MG63 (cell line): Measurements from ENCODE around the gene CHMP6. TPM values are rescaled to one million over a fixed set of nuclear protein-coding genes. Genes with fewer than 3 reads are reported as not detected.
A peak's percentile ranks its signal among the peaks of the same experiment; 100 is the strongest.

ENCODE experiments used
- DNase-seq: peaks from one replicate; pipeline ENCODE4 v3.0.0-alpha.2; 2020
- H3K27me3 ChIP-seq: fragments of 250-450 bp; sonication (Bioruptor Pico); 2 replicates; pipeline ENCODE4 v1.5.1; 2020; ENCODE audit warnings: mild to moderate bottlenecking, moderate library complexity
- H3K36me3 ChIP-seq: fragments of 250-450 bp; sonication (Bioruptor Pico); 2 replicates; pipeline ENCODE4 v1.5.1; 2020; ENCODE audit warnings: mild to moderate bottlenecking, moderate library complexity
- H3K4me3 ChIP-seq: fragments of 250-450 bp; sonication (Bioruptor Pico); 2 replicates; pipeline ENCODE4 v1.5.1; 2020; ENCODE audit warnings: mild to moderate bottlenecking, moderate library complexity
- H3K9me3 ChIP-seq: fragments of 250-450 bp; sonication (Bioruptor Pico); 2 replicates; pipeline ENCODE4 v1.5.1; 2020; ENCODE audit warnings: mild to moderate bottlenecking, moderate library complexity
- total RNA-seq: library from RNA; depleted of rRNA; stranded (reverse); fragments of >200 nt; shearing (Covaris generic); gene quantifications from 2 replicates; pipeline ENCODE4 v1.2.3, GENCODE V29; 2014; ENCODE audit warnings: low replicate concordance

Gene CHMP6
- total RNA-seq, 1 experiment from 2014 or later: 74.3 TPM

DNA sequence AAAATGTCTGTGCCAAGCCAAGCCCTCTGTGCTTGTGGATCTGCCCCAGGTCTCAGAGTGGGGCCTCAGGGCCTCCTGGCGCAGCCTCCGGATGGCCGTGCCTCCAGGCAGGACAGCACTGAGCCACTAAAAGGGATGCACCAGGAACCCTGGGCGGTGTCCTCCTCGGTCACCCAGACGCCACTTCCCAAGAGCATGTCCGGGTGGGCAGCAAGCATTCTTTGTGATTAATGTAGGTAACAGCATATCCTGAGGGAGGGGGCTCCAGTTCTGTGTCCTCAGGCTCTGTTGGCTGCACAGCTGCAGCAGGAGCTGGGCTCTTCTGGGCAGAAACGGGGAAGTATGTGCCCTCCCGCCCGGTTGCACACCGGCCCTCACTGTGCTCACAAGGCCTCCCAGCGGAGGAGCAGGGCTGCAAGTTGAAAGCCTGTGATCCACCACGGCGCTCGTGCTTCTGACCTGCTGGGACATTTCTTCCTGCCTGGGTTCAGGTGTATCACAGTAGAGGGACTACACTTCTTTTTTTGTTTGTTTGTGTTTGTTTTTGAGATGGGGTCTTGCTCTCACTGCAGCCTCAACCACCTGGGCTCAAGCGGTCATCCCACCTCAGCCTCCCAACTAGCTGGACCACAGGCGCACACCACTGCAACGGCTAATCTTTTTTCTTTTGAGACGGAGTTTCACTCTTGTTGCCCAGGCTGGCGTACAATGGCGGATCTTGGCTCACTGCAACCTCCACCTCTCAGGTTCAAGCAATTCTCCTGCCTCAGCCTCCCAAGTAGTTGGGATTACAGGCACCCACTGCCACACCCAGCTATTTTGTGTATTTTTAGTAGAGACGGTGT is 37.9 kb upstream of the CHMP6 start:
- Histone ChIP-seq H3K27me3 (no peaks in the 10 kb centered on the region), H3K9me3 (no peaks in the 10 kb centered on the region), H3K36me3 (peaks cover 22% of the 10 kb centered on the region), H3K4me3 (no peak overlapping the region)
- DNase-seq: no peak

DNA sequence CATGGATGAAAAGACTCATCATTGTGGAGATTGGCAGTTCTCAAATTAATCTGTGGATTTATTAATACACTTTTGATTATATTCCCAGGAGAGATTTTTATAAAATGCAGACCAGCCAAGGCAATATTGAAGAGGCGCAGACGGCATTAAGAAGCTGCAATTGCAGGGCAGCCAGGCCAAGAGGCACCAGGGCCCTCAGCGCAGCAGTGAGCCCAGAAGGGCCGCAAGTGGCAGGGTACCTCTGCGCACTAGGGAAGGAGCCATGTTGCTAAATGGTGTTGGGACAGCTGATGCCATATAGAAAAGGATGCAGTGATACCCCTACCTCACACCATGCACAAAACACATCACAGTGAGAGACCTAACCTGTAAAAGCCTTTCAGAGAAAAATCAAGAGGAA is 36.6 kb upstream of the CHMP6 start:
- Histone ChIP-seq H3K9me3 (no peaks in the 10 kb centered on the region), H3K27me3 (no peaks in the 10 kb centered on the region), H3K36me3 (peaks cover 24% of the 10 kb centered on the region), H3K4me3 (no peak overlapping the region)
- DNase-seq: no peak

DNA sequence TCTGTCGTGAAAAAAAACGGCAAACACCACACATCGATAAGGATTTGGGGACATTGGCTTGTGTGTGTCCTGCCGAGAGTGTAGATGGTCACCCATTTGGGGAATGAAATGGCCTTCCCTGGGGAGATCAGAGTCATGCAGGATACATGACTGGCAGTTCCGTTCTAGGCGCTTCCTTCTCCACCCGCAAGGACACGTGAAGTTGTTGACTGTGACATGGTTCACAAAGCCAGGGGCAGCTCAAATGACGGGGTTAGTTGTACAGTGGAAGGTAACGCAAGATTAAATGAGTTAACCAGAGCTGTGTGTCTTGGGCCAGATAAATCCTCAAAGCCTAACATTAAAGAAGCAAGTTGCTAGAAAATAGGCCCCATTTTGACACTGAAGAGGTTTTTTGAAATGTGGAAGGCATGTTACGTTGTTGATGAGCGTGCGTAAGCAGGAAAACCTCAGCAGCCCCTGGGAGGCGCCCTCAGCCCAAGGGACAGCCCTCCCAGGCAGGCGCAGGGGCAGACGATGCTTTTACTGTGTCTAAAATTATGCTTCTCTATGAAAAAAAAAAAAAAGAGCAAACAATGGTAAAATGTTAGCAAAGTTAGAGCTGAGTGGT is 35.9 kb upstream of the CHMP6 start:
- Histone ChIP-seq H3K9me3 (no peaks in the 10 kb centered on the region), H3K27me3 (no peaks in the 10 kb centered on the region), H3K4me3 (no peak overlapping the region), H3K36me3 (peaks cover 21% of the 10 kb centered on the region)
- no peak for DNase-seq

DNA sequence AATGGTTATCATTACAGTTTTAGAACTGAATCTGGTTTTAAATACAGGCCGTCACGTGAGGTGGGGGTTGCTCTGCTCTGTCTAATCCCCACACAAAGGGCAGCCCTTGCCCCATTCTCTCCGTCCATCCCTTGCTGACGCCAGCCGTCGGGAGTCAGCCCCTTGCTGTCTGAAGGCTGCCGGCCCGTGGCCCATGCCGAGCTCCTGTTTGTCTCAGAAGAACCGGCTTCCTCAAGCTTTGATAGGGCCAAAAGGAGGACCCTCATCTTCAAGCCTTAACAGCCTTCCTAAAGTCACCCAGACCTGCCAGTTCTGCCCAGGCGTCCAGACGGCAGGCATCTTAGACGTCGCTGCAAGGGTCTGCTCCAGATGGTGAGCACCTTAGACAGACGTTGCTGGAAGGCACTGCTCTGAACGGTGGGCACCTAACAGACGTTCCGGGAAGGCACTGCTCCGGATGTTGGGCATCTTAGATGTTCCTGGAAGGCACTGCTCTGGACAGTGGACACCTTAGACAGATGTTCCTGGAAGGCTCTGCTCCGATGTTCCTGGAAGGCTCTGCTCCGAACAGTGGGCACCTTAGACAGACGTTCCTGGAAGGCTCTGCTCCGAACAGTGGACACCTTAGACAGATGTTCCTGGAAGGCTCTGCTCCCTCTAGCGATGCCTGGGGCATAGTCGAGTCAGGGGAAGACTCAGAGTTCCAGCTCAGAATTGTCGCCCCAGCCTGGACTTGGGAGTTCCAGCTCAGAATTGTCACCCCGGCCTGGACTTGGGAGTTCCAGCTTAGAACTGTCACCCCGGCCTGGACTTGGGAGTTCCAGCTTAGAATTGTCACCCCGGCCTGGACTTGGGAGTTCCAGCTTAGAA is 35.1 kb upstream of the CHMP6 start:
- Histone ChIP-seq H3K27me3 (no peaks in the 10 kb centered on the region), H3K4me3 (no peak overlapping the region), H3K36me3 (peaks cover 17% of the 10 kb centered on the region), H3K9me3 (no peaks in the 10 kb centered on the region)
- DNase-seq: no peak

DNA sequence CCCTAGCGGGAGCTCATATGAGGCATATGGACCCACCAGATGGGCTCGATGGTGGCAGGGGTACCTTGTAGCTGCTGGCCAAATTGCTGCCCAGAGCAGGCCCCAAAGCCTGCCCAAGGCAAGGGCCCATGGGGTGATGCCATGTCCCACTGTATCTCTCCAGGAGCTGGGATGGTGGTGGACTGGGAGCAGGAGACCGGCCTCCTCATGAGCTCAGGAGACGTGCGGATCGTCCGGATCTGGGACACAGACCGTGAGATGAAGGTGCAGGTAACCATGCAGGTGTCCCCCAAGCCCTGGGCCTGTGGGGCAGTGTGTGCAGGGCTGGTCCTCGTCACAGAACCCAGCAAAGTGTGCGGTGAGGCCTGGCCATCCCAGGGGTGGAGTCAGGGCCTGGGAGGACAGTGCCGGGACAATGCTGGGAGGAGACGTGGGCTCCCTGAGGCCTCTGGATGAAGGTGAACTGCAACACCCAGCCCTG is 34.1 kb upstream of the CHMP6 start:
- H3K4me3 ChIP-seq: no peak overlapping the region
- DNase-seq: no peak
- H3K9me3 ChIP-seq: no peaks in the 10 kb centered on the region
- H3K27me3 ChIP-seq: no peaks in the 10 kb centered on the region
- peaks cover 14% of the 10 kb centered on the region for H3K36me3 ChIP-seq

DNA sequence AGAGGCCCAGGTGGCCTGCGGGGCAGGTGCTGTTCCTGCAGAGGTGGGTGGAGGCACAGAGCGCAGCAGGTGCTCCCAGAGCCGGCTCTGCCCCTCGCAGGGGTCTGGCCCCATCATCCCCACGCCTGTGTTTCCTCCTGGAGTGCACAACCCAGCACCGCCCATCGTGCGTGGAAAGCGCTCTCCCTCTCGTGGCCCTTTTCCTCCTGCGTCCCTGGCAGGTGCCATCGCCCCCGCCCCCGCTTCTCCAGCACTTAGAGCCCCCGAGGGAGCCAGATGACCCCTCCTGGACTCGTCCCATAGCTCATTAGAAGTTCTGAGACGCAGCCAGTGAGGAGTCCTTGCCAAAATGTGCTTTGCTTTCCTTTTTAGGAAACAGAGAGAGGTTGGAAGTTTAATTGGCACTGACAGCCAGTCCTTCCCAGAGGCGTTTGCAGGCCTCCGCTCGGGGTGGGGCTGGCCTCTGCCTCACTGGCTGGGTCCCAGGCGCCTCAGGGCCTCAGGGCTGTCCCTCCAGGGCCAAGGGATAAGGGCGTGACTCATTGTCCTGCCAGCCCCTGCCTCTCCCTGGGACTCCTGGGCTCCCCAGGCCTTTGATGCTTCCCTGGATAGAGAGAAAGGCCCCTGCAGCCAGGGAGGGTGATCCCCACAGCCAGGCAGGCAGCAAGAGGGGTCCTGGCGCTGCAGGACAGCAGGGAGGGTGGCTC is 32.2 kb upstream of the CHMP6 start:
- peak; percentile 71 for DNase-seq
- peaks cover 10% of the 10 kb centered on the region for H3K36me3 ChIP-seq
- no peaks in the 10 kb centered on the region for H3K9me3 ChIP-seq
- H3K27me3 ChIP-seq: no peaks in the 10 kb centered on the region
- no peak overlapping the region for H3K4me3 ChIP-seq

DNA sequence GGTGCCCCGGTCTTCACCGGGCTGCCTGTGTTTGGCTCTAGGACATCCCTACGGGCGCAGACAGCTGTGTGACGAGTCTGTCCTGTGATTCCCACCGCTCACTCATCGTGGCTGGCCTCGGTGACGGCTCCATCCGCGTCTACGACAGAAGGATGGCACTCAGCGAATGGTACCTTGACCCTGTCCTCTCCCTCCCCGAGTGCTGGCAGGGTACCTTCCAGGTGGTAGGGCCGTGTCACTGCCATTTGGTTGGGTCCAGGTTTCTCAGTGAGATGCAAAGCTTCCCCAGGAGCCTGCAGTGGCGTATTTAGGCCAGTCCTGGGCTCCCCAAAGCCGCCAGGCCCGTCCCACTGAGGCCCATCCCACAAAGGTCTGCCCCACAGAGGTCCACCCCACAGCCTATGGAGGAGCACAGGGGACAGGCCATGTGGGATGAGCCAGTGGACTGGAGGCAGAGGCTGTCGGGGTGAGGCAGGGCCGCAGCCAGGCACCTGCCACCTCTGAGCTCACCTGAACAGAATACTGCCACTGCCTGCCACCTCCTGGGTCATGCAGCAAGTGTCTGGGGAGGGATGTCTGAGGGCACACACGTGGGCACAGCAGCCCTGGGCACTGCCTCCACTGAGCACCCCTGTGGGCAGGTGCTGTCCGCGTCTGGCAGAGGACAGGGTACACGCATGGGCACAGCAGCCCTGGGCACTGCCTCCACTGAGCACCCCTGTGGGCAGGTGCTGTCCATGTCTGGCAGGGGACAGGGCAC is 31.4 kb upstream of the CHMP6 start:
- Histone ChIP-seq H3K36me3 (peaks cover 5% of the 10 kb centered on the region), H3K9me3 (no peaks in the 10 kb centered on the region), H3K4me3 (no peak overlapping the region), H3K27me3 (no peaks in the 10 kb centered on the region)
- no peak for DNase-seq

DNA sequence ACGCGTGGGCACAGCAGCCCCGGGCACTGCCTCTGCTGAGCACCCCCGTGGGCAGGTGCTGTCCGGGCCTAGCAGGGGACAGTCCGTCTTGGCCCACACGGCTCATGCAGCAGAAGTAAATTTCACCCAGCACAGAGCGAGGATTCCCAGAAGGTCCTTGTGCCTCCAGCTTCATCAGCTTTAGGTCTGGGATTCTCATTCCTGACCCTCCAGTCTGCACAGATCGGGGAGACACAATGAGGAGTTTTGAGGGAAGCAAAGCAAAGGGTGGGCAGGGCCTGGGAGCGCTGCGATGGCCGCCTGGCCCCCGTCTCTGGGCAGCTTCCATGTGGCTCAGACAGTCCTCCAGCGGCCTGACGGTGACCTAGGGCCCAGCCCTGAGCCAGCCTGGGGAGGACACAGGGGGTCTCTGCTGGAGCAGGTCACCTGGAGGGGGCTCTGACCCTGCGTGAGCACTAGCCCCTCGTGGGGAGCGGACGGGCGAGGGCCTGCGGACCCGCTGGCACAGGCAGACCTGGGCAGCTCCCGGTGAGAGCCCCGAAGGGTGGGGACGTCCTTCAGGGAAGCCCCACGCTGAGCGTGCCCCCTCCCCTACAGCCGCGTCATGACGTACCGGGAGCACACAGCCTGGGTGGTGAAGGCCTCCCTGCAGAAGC is 30.7 kb upstream of the CHMP6 start:
- Histone ChIP-seq H3K27me3 (no peaks in the 10 kb centered on the region), H3K9me3 (no peaks in the 10 kb centered on the region), H3K4me3 (no peak overlapping the region), H3K36me3 (peaks cover 5% of the 10 kb centered on the region)
- no peak for DNase-seq

DNA sequence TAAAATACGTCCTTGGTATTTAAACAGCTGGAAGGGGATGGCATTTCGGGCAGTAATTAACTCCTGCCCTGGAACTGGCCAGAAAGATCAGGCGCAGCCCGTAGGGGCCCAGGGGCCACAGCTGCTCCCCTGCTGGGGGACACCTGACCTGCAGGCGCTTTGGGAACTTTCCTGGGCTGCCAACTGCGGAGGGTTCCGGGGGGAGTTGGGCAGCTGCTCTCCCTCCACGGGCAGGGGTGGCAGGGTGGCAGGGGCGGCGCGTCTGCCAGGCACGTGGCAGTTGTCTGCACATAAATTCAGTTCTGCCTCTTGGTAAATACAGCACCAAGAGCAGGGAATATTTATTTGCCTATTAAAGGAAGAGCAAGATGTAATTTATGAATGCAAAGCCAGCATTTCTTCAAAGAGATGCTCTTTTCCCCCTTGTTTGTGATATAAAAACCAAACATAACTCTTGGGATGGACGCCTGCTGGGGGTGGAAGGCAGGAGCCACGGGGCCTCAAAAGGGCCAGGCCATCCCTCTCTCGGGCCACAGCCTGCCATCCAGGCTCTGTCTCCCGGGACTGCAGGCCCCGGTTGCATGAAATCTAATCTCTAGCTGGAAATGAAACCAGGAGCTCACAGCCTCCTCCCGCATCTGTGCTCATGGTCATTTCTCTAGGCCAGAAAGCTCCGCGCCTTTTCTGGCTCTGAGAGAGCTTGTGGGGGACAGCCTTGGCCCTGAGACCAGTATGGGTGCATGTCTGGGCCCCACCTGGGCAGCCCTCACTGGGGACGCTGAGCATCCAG is 29.9 kb upstream of the CHMP6 start:
- H3K27me3 ChIP-seq: no peaks in the 10 kb centered on the region
- H3K9me3 ChIP-seq: no peaks in the 10 kb centered on the region
- H3K36me3 ChIP-seq: peaks cover 5% of the 10 kb centered on the region
- DNase-seq: no peak
- no peak overlapping the region for H3K4me3 ChIP-seq

DNA sequence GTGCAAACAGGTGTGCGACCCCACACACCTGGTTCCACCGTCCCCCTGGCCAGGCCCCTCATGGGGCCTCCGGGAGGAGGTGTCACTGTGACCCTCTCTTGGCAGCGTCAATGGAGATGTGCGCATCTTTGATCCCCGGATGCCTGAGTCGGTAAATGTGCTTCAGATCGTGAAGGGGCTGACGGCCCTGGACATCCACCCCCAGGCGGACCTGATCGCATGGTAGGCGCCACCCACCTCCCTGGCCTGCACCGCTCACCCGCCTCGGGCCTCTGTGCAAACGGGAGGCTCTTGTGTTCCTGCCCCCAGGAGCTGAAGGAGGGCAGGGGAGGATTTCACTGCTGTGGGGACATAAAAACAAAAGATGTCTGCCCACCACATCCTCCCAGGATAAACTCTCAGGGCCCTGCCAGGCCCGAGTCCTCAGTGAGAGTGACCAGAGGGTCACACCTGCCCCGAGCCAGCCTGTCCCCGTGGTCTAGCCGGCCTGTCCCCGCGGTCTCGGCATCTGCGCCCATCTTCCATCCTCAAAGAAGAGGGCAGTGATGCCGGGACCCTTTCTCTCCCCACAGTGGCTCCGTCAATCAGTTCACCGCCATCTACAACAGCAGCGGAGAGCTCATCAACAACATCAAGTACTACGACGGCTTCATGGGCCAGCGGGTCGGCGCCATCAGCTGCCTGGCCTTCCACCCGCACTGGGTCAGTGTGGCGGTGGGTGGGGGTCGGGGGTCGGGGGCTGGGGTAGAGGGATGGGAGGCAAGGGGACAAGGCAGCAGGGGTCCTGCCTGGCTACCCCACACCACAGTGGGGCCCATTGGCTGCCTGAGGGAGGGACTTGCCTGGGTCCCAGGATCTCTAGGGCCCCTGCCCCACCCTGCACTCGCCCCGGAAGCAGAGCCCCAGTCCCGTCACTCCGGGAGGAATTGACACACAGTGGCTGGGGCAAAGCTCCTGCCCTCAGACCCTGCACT is 29.0 kb upstream of the CHMP6 start:
- no peak for DNase-seq
- no peaks in the 10 kb centered on the region for H3K27me3 ChIP-seq
- peaks cover 5% of the 10 kb centered on the region for H3K36me3 ChIP-seq
- H3K4me3 ChIP-seq: no peak overlapping the region
- H3K9me3 ChIP-seq: no peaks in the 10 kb centered on the region

DNA sequence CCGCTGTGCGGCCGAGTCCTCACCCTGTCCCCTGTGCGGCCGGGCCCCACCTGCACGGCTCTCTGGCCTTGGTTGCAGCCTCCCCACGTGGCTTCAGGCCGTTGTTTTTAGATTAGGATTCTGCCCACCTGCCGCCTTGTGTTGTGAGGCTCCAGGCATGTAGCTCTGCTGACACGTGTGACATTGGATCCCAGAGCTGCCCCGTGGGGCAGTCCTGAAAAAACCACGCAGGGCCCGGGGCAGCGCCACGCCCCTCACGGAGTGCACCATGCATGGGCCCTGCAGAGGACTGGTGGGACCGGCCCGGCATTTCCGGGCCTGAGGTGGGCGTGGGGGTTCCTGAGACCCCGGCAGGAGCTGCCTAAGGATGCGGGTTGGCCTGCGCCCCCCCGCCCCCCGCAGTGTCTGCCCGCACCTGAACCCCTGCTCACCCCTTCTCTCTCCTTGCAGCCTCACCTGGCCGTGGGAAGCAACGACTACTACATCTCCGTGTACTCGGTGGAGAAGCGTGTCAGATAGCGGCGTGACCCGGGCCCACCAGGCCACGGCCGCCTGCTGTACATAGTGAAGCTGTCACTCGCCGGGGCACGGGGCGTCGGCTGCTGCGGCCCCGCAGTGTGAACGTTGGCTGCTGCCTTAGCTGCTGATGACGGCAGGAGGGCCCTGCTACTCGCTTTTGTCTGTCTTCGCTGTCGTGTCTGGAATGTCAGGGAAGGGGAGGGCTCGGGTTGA is 27.7 kb upstream of the CHMP6 start:
- Histone ChIP-seq H3K4me3 (no peak overlapping the region), H3K36me3 (peaks cover 3% of the 10 kb centered on the region), H3K9me3 (no peaks in the 10 kb centered on the region), H3K27me3 (no peaks in the 10 kb centered on the region)
- DNase-seq: no peak

DNA sequence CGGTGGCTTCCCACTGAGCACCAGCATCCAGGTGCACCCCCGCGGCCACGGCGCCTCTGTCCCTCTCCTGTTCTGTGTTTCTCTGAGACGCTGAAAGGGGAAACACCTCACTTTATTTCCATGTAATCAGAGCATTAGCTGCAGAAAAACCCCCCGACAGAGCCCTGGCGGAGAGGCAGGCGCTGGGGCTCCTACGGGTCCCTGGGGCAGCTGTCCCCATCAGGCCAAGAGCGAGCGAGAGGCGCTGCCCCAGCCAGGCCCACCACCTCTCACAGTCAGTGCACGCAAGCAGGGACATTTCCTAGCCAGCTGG is 27.1 kb upstream of the CHMP6 start:
- H3K4me3 ChIP-seq: no peak overlapping the region
- no peaks in the 10 kb centered on the region for H3K9me3 ChIP-seq
- DNase-seq: no peak
- no peaks in the 10 kb centered on the region for H3K27me3 ChIP-seq
- H3K36me3 ChIP-seq: no peaks in the 10 kb centered on the region; the same call in none of the 2 replicates

DNA sequence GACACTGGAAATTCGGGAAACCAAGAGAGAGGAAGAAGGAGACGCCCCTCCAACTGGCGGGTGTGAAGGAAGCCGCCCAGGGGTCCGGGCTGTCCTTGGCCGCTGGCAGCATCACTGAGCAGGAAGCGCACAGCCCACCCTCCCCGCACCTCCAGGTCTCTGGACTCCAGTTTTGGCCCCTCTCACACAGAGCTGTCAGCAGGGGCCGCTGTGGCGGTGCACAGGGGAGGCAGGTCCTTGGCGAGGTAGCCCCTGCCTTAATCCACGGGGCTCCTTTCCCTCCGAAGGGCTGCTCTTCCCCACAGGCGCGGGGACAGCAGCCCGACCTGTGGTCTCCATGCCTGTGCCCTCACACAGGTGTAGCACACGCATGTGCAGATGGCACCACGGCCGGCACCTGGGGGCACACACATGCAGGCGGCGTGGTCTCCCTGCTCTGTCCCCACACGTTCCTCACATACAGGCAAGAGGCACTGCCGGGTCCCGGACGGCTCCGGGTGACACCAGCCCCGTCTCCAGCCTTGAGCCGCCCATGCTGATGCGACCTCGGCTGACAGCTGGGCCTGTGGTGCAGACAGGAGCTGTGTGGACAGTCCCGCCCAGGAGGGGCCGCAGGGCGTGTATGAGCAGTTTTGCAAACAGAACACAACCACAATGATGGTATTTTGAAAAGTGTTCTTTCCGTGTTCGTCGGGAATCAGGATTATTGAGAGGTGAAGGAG is 26.6 kb upstream of the CHMP6 start:
- no peak overlapping the region for H3K4me3 ChIP-seq
- H3K36me3 ChIP-seq: no peaks in the 10 kb centered on the region; the same call in none of the 2 replicates
- H3K9me3 ChIP-seq: no peaks in the 10 kb centered on the region
- DNase-seq: no peak
- no peaks in the 10 kb centered on the region for H3K27me3 ChIP-seq
